Measurements from ENCODE around the gene FHIT.

GRCh38 chr3:60517134-60517533 is 734.1 kb downstream of the FHIT start:
- TF ChIP-seq CTCF (IDR thresholded peaks at IDR 0.05), result no peak
- TF ChIP-seq POLR2A (IDR thresholded peaks at IDR 0.05), result no peak
